Measurements from ENCODE around the gene PIRT.

PIRT gene

GRCh38 chr17:10836145-10836544 lies 1.7 kb downstream of the PIRT start:
- H3K27me3 ChIP-seq (replicated peaks; ENCODE audit: control insufficient read depth, insufficient read depth, low read length) = no peaks in the 10 kb centered on the region; the same call in 1 of the 2 replicates
- no peaks in the 10 kb centered on the region for H3K36me3 ChIP-seq (ENCODE audit: control insufficient read depth, insufficient read depth, low read length)
- DNase-seq (ENCODE audit: extremely low read depth, insufficient read length) = no peak
- no peak for TF ChIP-seq CTCF (IDR thresholded peaks at IDR 0.05; ENCODE audit: insufficient read depth, low read length, poor library complexity, severe bottlenecking)
- H3K4me3 ChIP-seq (replicated peaks; ENCODE audit: low read depth, low read length) = no peak overlapping the region

GRCh38 chr17:10831696-10832095 lies 6.2 kb downstream of the PIRT start:
- DNase-seq (ENCODE audit: extremely low read depth, insufficient read length) = no peak
- TF ChIP-seq CTCF (IDR thresholded peaks at IDR 0.05; ENCODE audit: insufficient read depth, low read length, poor library complexity, severe bottlenecking) = no peak
- Histone ChIP-seq H3K27me3 (replicated peaks; ENCODE audit: control insufficient read depth, insufficient read depth, low read length) (no peaks in the 10 kb centered on the region; the same call in none of the 2 replicates), H3K4me3 (replicated peaks; ENCODE audit: low read depth, low read length) (no peak overlapping the region), H3K36me3 (ENCODE audit: control insufficient read depth, insufficient read depth, low read length) (no peaks in the 10 kb centered on the region)

GRCh38 chr17:10827898-10828552 lies 9.9 kb downstream of the PIRT start:
- H3K27me3 ChIP-seq (replicated peaks; ENCODE audit: control insufficient read depth, insufficient read depth, low read length) = no peaks in the 10 kb centered on the region; the same call in none of the 2 replicates
- no peak for DNase-seq (ENCODE audit: extremely low read depth, insufficient read length)
- no peak for TF ChIP-seq CTCF (IDR thresholded peaks at IDR 0.05; ENCODE audit: insufficient read depth, low read length, poor library complexity, severe bottlenecking)

GRCh38 chr17:10824874-10825273 lies 13.0 kb downstream of the PIRT start:
- TF ChIP-seq CTCF (IDR thresholded peaks at IDR 0.05; ENCODE audit: insufficient read depth, low read length, poor library complexity, severe bottlenecking) = no peak
- Histone ChIP-seq H3K4me3 (replicated peaks; ENCODE audit: low read depth, low read length) (no peak overlapping the region), H3K27me3 (replicated peaks; ENCODE audit: control insufficient read depth, insufficient read depth, low read length) (peaks cover 1% of the 10 kb centered on the region), H3K36me3 (ENCODE audit: control insufficient read depth, insufficient read depth, low read length) (no peaks in the 10 kb centered on the region)
- no peak for DNase-seq (ENCODE audit: extremely low read depth, insufficient read length)

More at GRCh38 chr17:10827898-10828552, 9.9 kb downstream of the PIRT start:
- Histone ChIP-seq H3K36me3 (ENCODE audit: control insufficient read depth, insufficient read depth, low read length) (no peaks in the 10 kb centered on the region), H3K4me3 (replicated peaks; ENCODE audit: low read depth, low read length) (no peak overlapping the region)

- Histone ChIP-seq H3K27me3 (replicated peaks; ENCODE audit: control insufficient read depth, insufficient read depth, low read length) (peaks cover 3% of the 10 kb centered on the region), H3K36me3 (ENCODE audit: control insufficient read depth, insufficient read depth, low read length) (no peaks in the 10 kb centered on the region), H3K4me3 (replicated peaks; ENCODE audit: low read depth, low read length) (no peak overlapping the region)
- no peak for DNase-seq (ENCODE audit: extremely low read depth, insufficient read length)
- no peak for TF ChIP-seq CTCF (IDR thresholded peaks at IDR 0.05; ENCODE audit: insufficient read depth, low read length, poor library complexity, severe bottlenecking)
Observed at GRCh38 chr17:10821770-10822169, 16.1 kb downstream of the PIRT start.

- DNase-seq (ENCODE audit: extremely low read depth, insufficient read length) = no peak
- no peak for TF ChIP-seq CTCF (IDR thresholded peaks at IDR 0.05; ENCODE audit: insufficient read depth, low read length, poor library complexity, severe bottlenecking)
- peaks cover 3% of the 10 kb centered on the region for H3K27me3 ChIP-seq (replicated peaks; ENCODE audit: control insufficient read depth, insufficient read depth, low read length)
- no peaks in the 10 kb centered on the region for H3K36me3 ChIP-seq (ENCODE audit: control insufficient read depth, insufficient read depth, low read length)
- no peak overlapping the region for H3K4me3 ChIP-seq (replicated peaks; ENCODE audit: low read depth, low read length)
Observed at GRCh38 chr17:10821054-10821453, 16.8 kb downstream of the PIRT start.

All from GM06990 (cell line).